Stimulated activated CD8-positive, alpha-beta memory T cell treated with anti-CD3 and anti-CD28 coated beads, Interleukin-2, amount 100 ng/mL, for 1 hour (primary cell): ENCODE data around the gene NCAPH2.
"Not testable (repeated sequence)": the region's sequence is repeated elsewhere in the genome, so short reads cannot be mapped to it uniquely, and the experiment has no call there.

Experiments used
- DNase-seq, 2 donors: peaks; one replicate each; pipeline ENCODE4 v3.0.0-alpha.2; 2020; ENCODE audit warnings: low read depth in 2 of 2

The NCAPH2 gene

GRCh38 chr22:50529897-50530579, 22.0 kb downstream of the NCAPH2 start, which contains the start of gene TYMP:
TYMP (minus strand) TSS chr22:50530012; CDS start chr22:50529709, 303 bp downstream.
- DNase-seq, result no peak

GRCh38 chr22:50530580-50530876, 22.5 kb downstream of the NCAPH2 start:
- DNase-seq, result no peak

- peak; percentile 52 to 70 for DNase-seq
These were observed 23.0 kb downstream of the NCAPH2 start for GRCh38 chr22:50530877-50531545.

GRCh38 chr22:50531546-50531961, 23.5 kb downstream of the NCAPH2 start:
- DNase-seq, result no peak

- DNase-seq, result no peak
These were observed 24.1 kb downstream of the NCAPH2 start for GRCh38 chr22:50531962-50532674.

GRCh38 chr22:50532824-50533796, 25.1 kb downstream of the NCAPH2 start:
- no peak for DNase-seq

- DNase-seq, result not testable (repeated sequence)
These were observed 26.1 kb downstream of the NCAPH2 start for GRCh38 chr22:50533856-50534711.

GRCh38 chr22:50535113-50535512, 27.1 kb downstream of the NCAPH2 start:
- no peak for DNase-seq

- DNase-seq, result no peak
These were observed 28.2 kb downstream of the NCAPH2 start for GRCh38 chr22:50536226-50536625.

GRCh38 chr22:50537765-50538164, 29.7 kb downstream of the NCAPH2 start:
- no peak for DNase-seq

- no peak for DNase-seq
These were observed 32.4 kb downstream of the NCAPH2 start for GRCh38 chr22:50540381-50540780.

GRCh38 chr22:50541667-50542026, 33.6 kb downstream of the NCAPH2 start:
- not testable (repeated sequence) for DNase-seq

GRCh38 chr22:50542416-50542927, 34.4 kb downstream of the NCAPH2 start:
- no peak for DNase-seq

GRCh38 chr22:50544078-50544745, 36.2 kb downstream of the NCAPH2 start:
- peak; percentile 69 to 74 for DNase-seq

GRCh38 chr22:50544746-50545253, 36.8 kb downstream of the NCAPH2 start:
- DNase-seq, result no peak

GRCh38 chr22:50545522-50546325, 37.7 kb downstream of the NCAPH2 start, which contains the start of gene KLHDC7B:
KLHDC7B (plus strand) TSS chr22:50545899; CDS start chr22:50546244, 345 bp downstream.
- no peak for DNase-seq

GRCh38 chr22:50546326-50547262, 38.6 kb downstream of the NCAPH2 start:
- no peak for DNase-seq
